K562 (cell line): ENCODE results near the gene TTC13. TPM values are rescaled to one million over a fixed set of nuclear protein-coding genes. Genes with fewer than 3 reads are reported as not detected.

Experiments used
- ATAC-seq: fragments of 200-7000 bp; cut with Tn5 transposase; 3 replicates; pipeline ENCODE4 v1.9.1; 2020; ENCODE audit warnings: moderate library complexity
- BruUV-seq: library from RNA; stranded (reverse); fragments of 400-500 nt; replicated peaks from 2 replicates; lab custom pipeline; 2021; lab: Mats Ljungman, UMichigan
- CTCF ChIA-PET: fragments of 300-600 bp; formaldehyde crosslinking; extraction: SDS; loops from one replicate; lab custom pipeline; 2021; ENCODE audit warnings: low intra/inter-chr PET ratio; lab: Yijun Ruan, JAX
- POLR2A ChIA-PET: fragments of 300-600, 350-650 bp; sonication (Branson Sonifier 250); formaldehyde crosslinking; extraction: SDS; loops from one replicate; lab custom pipeline; 2021; ENCODE audit warnings: antibody characterized with exemption, inconsistent platforms; lab: Yijun Ruan, JAX
- DNase-seq, 4 experiments: peaks; one replicate each; pipeline versions ENCODE4 v3.0.0 to v3.0.0-alpha.2; 2011 to 2018; ENCODE audit warnings: low spot score in 3 of 4, mixed read lengths in 3 of 4; ENCODE audit errors: extremely low read depth in 1 of 4
- FAIRE-seq: peaks from 2 replicates; lab custom pipeline; 2011; peaks lifted over from hg19 to GRCh38; lab: Jason Lieb, UNC
- H2AFZ ChIP-seq: 2 replicates; pipeline ENCODE4 v1.6.0; 2011; ENCODE audit warnings: low read depth, low read length, control low read depth, inconsistent platforms
- H3K27ac ChIP-seq: fragments of 200-600 bp; 3 replicates; pipeline ENCODE4 v1.8.0; 2011; ENCODE audit warnings: low read depth, mild to moderate bottlenecking, control low read depth, inconsistent platforms, low read length, moderate library complexity, mixed read lengths; ENCODE audit errors: extremely low read depth
- H3K27me3 ChIP-seq, 2 experiments: fragments of 300-600 bp in 1 of 2; 2 replicates in 1 of 2; 3 replicates in 1 of 2; pipeline versions ENCODE4 v1.6.0 to v1.8.0; 2011; ENCODE audit warnings: inconsistent platforms in 2 of 2, low read length in 2 of 2, mild to moderate bottlenecking in 1 of 2, mixed read lengths in 1 of 2, moderate library complexity in 1 of 2; ENCODE audit not compliant: control insufficient read depth in 2 of 2, insufficient read depth in 2 of 2
- H3K36me3 ChIP-seq: fragments of 300-600 bp; 3 replicates; pipeline ENCODE4 v1.8.0; 2011; ENCODE audit warnings: mild to moderate bottlenecking, low read length, inconsistent platforms; ENCODE audit not compliant: control insufficient read depth, insufficient read depth
- H3K4me1 ChIP-seq, 2 experiments: fragments of 200-600 bp in 1 of 2; replicated peaks in 1 of 2; 2 replicates in 1 of 2; 3 replicates in 1 of 2; pipeline versions ENCODE4 v1.5.1 to v1.8.0; 2011; ENCODE audit warnings: inconsistent platforms in 2 of 2, low read length in 2 of 2, mild to moderate bottlenecking in 1 of 2, mixed read lengths in 1 of 2, moderate library complexity in 1 of 2; ENCODE audit not compliant: control insufficient read depth in 2 of 2, insufficient read depth in 2 of 2
- H3K4me2 ChIP-seq: 2 replicates; pipeline ENCODE4 v1.6.1; 2011; ENCODE audit warnings: low read length, control low read depth, inconsistent platforms, mixed read lengths; ENCODE audit not compliant: insufficient read depth
- H3K4me3 ChIP-seq: fragments of 200-600 bp; sonication (generic), shearing (Covaris generic); 2 replicates; pipeline ENCODE4 v1.5.1; 2016; ENCODE audit warnings: control low read depth, inconsistent platforms
- H3K79me2 ChIP-seq: fragments of 200-600 bp; 3 replicates; pipeline ENCODE4 v1.8.0; 2011; ENCODE audit warnings: low read length, inconsistent platforms; ENCODE audit not compliant: control insufficient read depth, insufficient read depth
- H3K9ac ChIP-seq, 2 experiments: 2 replicates each; pipeline versions ENCODE4 v1.6.0 to v1.6.1; 2011; ENCODE audit warnings: low read depth in 2 of 2, low read length in 2 of 2, control low read depth in 1 of 2, inconsistent platforms in 1 of 2, mild to moderate bottlenecking in 1 of 2, mixed read lengths in 1 of 2; ENCODE audit not compliant: insufficient read depth in 1 of 2
- H3K9me1 ChIP-seq: one replicate; pipeline ENCODE4 v1.6.0; 2011; ENCODE audit warnings: inconsistent platforms, mild to moderate bottlenecking, low read length, moderate library complexity; ENCODE audit not compliant: control insufficient read depth, insufficient read depth
- H3K9me3 ChIP-seq: replicated peaks from 2 replicates; pipeline ENCODE4 v1.5.1; 2011; ENCODE audit warnings: low read depth, low read length, inconsistent platforms; ENCODE audit not compliant: control insufficient read depth, insufficient read depth
- H4K20me1 ChIP-seq: replicated peaks from 2 replicates; pipeline ENCODE4 v1.6.1; 2011; ENCODE audit warnings: low read length, inconsistent platforms, mixed read lengths; ENCODE audit not compliant: control insufficient read depth, insufficient read depth
- ARID1B ChIP-seq: fragments of 450-650 bp; IDR thresholded peaks from 2 replicates; pipeline ENCODE4 v1.6.1; 2016; ENCODE audit warnings: antibody characterized with exemption, mild to moderate bottlenecking, inconsistent platforms
- CBFA2T3 ChIP-seq: fragments of 450-650 bp; IDR thresholded peaks from 2 replicates; pipeline ENCODE4 v1.6.1; 2017
- FOSL1 ChIP-seq: fragments of 200-800 bp; sonication (Bioruptor generic); conservative IDR thresholded peaks from 2 replicates; pipeline ENCODE4 v1.6.1; 2016; ENCODE audit warnings: missing genetic modification characterization, missing compliant biosample characterization
- MEIS2 ChIP-seq: fragments of 450-650 bp; IDR thresholded peaks from 2 replicates; pipeline ENCODE4 v1.6.1; 2014; ENCODE audit warnings: mild to moderate bottlenecking; ENCODE audit not compliant: partially characterized antibody
- MTA2 ChIP-seq: fragments of 450-650 bp; IDR thresholded peaks from 2 replicates; pipeline ENCODE4 v1.6.1; 2016; ENCODE audit warnings: low read depth
- MYC ChIP-seq, 2 experiments: fragments of 250-450 bp in 1 of 2; sonication (Bioruptor Pico) in 1 of 2; IDR thresholded peaks; 2 replicates each; pipeline versions ENCODE4 v1.5.1 to v1.6.1; 2012 to 2021; ENCODE audit warnings: low read depth in 2 of 2, borderline replicate concordance in 1 of 2, improper control_type of control experiment in 1 of 2, low read length in 1 of 2, mild to moderate bottlenecking in 1 of 2, moderate library complexity in 1 of 2
- RBM25 ChIP-seq: fragments of 200-400 bp; formaldehyde crosslinking; IDR thresholded peaks from 2 replicates; pipeline ENCODE4 v1.6.1; 2018; ENCODE audit warnings: low read length, low read depth, moderate library complexity; ENCODE audit not compliant: severe bottlenecking
- SMARCA4 ChIP-seq: fragments of 450-650 bp; IDR thresholded peaks from 2 replicates; pipeline ENCODE4 v1.6.1; 2016
- TAL1 ChIP-seq: fragments of 450-650 bp; IDR thresholded peaks from 2 replicates; pipeline ENCODE4 v1.6.1; 2016; ENCODE audit warnings: mild to moderate bottlenecking
- TCF3 ChIP-seq: sonication (generic); formaldehyde crosslinking; IDR thresholded peaks from 2 replicates; pipeline ENCODE4 v1.4.0; 2020; ENCODE audit warnings: mild to moderate bottlenecking, missing genetic modification reagents
- TEAD4 ChIP-seq, 2 experiments: sonication (generic) in 1 of 2; formaldehyde crosslinking in 1 of 2; IDR thresholded peaks; 2 replicates each; pipeline versions ENCODE4 v1.6.1 to v1.8.0; 2012 to 2022; ENCODE audit warnings: borderline replicate concordance in 1 of 2, inconsistent platforms in 1 of 2, low read length in 1 of 2, mild to moderate bottlenecking in 1 of 2, missing genetic modification reagents in 1 of 2
- ZC3H11A ChIP-seq: IDR thresholded peaks from 2 replicates; pipeline ENCODE4 v1.6.1; 2012; ENCODE audit warnings: low read depth, low read length, improper control_type of control experiment
- ZEB2 ChIP-seq: fragments of 450-650 bp; IDR thresholded peaks from 2 replicates; pipeline ENCODE4 v1.6.1; 2016
- ZNF699 ChIP-seq: fragments of 250-450 bp; sonication (Bioruptor Pico); IDR thresholded peaks from 2 replicates; pipeline ENCODE4 v1.8.0; 2021; ENCODE audit warnings: mild to moderate bottlenecking, moderate library complexity; ENCODE audit not compliant: insufficient replicate concordance
- WGBS: fragments of 100-300 bp; shearing (Covaris generic); methylation state at CpG from one replicate; pipeline ENCODE4 v1.1.6; 2016; ENCODE audit warnings: low coverage, mixed read lengths; ENCODE audit not compliant: insufficient coverage; ENCODE audit errors: missing lambda C conversion rate; 5-methylcytosine and 5-hydroxymethylcytosine counted together
- in situ Hi-C: fragments of 300-500 bp; cut with MboI; formaldehyde crosslinking; loops from 4 replicates; pipeline ENCODE4 v1.15.0; 2018; ENCODE audit warnings: inconsistent platforms, mixed read lengths
- intact Hi-C: fragments of 100-400 bp; cut with micrococcal nuclease; formaldehyde crosslinking; loops from 2 replicates; pipeline ENCODE4 v1.14.2; 2022
- polyA plus RNA-seq, 8 experiments: library from polyadenylated mRNA; depleted of rRNA in 4 of 8; stranded (reverse) in 5 of 8; unstranded in 3 of 8; fragments of >200 nt; fragmentation: Nextera tagmentation in 2 of 8; fragmentation: Illumina TruSeq in 1 of 8; extraction: Ambion mirVana in 2 of 8; extraction: Trizol in 1 of 8; gene quantifications; 2 replicates each; pipeline versions ENCODE4 v1.2.1 to v1.2.3, GENCODE V29; 2011 to 2014; ENCODE audit warnings: inconsistent platforms in 1 of 8, missing spikeins in 1 of 8
- total RNA-seq, 7 experiments: library from RNA; depleted of rRNA in 6 of 7; stranded (reverse); fragments of >200 nt in 6 of 7; fragmentation: Illumina TruSeq in 2 of 7; extraction: Trizol in 2 of 7; gene quantifications; 2 replicates each; pipeline versions ENCODE4 v1.2.1 to v1.2.3, GENCODE V29; 2011 to 2021; ENCODE audit warnings: low replicate concordance in 1 of 7
- TF ChIP-seq, protein P1 (sequence below), 2 experiments: IDR thresholded peaks; 2 replicates each; pipeline ENCODE4 v1.6.1; 2012; ENCODE audit warnings: improper control_type of control experiment in 2 of 2, low read depth in 2 of 2, low read length in 2 of 2, borderline replicate concordance in 1 of 2

TTC13 gene
- total and polyA plus RNA-seq, 9 of the 15 experiments (the other 6 are each of a cell fraction or from before 2014, with no cell fraction given): 1.7 to 13.8 (median 9.6) TPM

DNA sequence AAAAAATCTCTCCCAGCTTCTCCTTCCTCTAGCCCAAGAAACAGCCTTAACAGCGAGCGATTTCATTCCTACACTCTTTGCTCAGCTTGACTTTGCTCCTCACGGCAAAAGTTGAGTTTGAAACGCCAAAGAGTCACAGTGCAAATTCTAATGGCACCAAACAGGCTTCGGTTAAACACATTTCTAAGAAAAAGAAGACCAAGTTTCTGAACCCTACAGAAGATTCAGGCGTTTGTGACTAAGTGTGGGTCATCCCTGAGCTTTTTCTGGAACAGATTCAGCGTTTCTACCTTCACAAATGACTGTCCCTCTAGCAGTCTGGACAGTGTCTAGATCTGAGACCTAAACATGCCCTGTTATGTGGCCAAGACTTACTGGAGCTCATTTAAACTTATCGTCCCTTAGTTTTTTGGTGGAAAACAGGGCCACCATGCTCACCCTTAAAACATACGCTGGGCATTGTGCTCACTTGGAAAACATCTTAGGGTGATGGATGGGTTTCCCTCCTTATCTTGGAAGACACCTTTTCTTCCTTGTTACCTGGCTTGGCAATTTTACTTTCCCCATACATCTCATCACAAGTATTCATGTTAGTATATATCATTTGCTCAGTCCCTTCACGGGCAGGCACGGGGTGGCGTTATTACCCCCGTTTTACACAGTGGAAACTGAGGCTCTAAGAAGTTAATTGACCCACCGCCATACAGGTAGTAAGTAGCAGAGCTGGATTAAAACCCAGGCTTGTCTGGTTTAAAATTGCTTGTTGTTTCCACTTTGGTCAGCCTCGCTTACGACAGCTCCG lies 111.4 kb downstream of the TTC13 start:
- ChIA-PET POLR2A (interaction anchor here (0.6 to 1.6 kb wide), 10 partner anchors 8 to 1203 kb away, joined by 3 to 5 read pairs (median 4); no protein-coding TSS in a partner anchor), CTCF (interaction anchor here (0.9 kb wide), 1 partner anchor 344 kb away, joined by 4 read pairs; no protein-coding TSS in a partner anchor)
- peak; percentile 14; the same call in 1 of the 3 replicates for ATAC-seq
- H3K27me3 ChIP-seq: no peaks in the 10 kb centered on the region
- no peaks in the 10 kb centered on the region for H4K20me1 ChIP-seq
- peak overlapping the region; percentile 98 for H2AFZ ChIP-seq
- H3K9me1 ChIP-seq: no peaks in the 10 kb centered on the region
- BruUV-seq: TSS peak; percentile 60
- no peaks in the 10 kb centered on the region for H3K36me3 ChIP-seq
- no peaks in the 10 kb centered on the region for H3K9me3 ChIP-seq
- TF ChIP-seq ZNF699 (CRISPR knock-in tag) (no peak), RBM25 (no peak), CBFA2T3 (peak; percentile 30; the same call in 1 of the 2 replicates), SMARCA4 (0 out of 2 replicates have a peak, but pooled peaks have one; percentile 12), MTA2 (0 out of 2 replicates have a peak, but pooled peaks have one; percentile 7), TEAD4 (IDR thresholded peaks at IDR 0.05; ENCODE audit: low read length) (0 out of 2 replicates have a peak, but pooled peaks have one; percentile 9), TEAD4 (CRISPR knock-in tag; IDR thresholded peaks at IDR 0.05; ENCODE audit: borderline replicate concordance) (no peak), ZC3H11A (no peak), FOSL1 (0 out of 2 replicates have a peak, but pooled peaks have one; percentile 33), ZEB2 (peak; percentile 66; the same call in 1 of the 2 replicates), TCF3 (peak; percentile 39; the same call in 1 of the 2 replicates), ARID1B (0 out of 2 replicates have a peak, but pooled peaks have one; percentile 33), MEIS2 (peak; percentile 59), TAL1 (0 out of 2 replicates have a peak, but pooled peaks have one; percentile 26), MYC (IDR thresholded peaks at IDR 0.05; ENCODE audit: low read depth, low read length) (no peak), MYC (CRISPR knock-in tag; IDR thresholded peaks at IDR 0.05; ENCODE audit: borderline replicate concordance, low read depth) (no peak)
- TF ChIP-seq, protein P1, sequence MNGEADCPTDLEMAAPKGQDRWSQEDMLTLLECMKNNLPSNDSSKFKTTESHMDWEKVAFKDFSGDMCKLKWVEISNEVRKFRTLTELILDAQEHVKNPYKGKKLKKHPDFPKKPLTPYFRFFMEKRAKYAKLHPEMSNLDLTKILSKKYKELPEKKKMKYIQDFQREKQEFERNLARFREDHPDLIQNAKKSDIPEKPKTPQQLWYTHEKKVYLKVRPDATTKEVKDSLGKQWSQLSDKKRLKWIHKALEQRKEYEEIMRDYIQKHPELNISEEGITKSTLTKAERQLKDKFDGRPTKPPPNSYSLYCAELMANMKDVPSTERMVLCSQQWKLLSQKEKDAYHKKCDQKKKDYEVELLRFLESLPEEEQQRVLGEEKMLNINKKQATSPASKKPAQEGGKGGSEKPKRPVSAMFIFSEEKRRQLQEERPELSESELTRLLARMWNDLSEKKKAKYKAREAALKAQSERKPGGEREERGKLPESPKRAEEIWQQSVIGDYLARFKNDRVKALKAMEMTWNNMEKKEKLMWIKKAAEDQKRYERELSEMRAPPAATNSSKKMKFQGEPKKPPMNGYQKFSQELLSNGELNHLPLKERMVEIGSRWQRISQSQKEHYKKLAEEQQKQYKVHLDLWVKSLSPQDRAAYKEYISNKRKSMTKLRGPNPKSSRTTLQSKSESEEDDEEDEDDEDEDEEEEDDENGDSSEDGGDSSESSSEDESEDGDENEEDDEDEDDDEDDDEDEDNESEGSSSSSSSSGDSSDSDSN (IDR thresholded peaks at IDR 0.05; ENCODE audit: borderline replicate concordance in 1 of 2, low read depth in 2 of 2, low read length in 2 of 2): 0 out of 4 replicates have a peak, but pooled peaks of 1 of the 2 experiments have one; percentile 7
- DNase-seq: peak in 1 of 4 experiments; percentile 27
- no peak overlapping the region for H3K27ac ChIP-seq
- peak overlapping the region; percentile 75 for H3K4me3 ChIP-seq
- in situ Hi-C loops (no loop called here), intact Hi-C loops (loop anchor here (5.0 to 10.0 kb wide), 2 partner anchors 110 to 223 kb away; partner anchors contain the start of genes ARV1, COG2 and TTC13)
- H3K79me2 ChIP-seq: peaks cover 4% of the 10 kb centered on the region; the same call in 1 of the 3 replicates
- peak overlapping the region; percentile 82 for H3K4me2 ChIP-seq
- FAIRE-seq: no peak
- 14% methylated on average over 17 of the region's 17 CpGs for WGBS
- peak overlapping the region; percentile 72 to 99; a peak in 3 of 4 replicates for H3K9ac ChIP-seq
- peaks cover 18 to 27% of the 10 kb centered on the region in 2 experiments; a peak in 4 of 5 replicates for H3K4me1 ChIP-seq
